Spleen (tissue), 11 donors: ENCODE measurements around the gene DESI1. TPM values are rescaled to one million over a fixed set of nuclear protein-coding genes. Genes with fewer than 3 reads are reported as not detected.
"Not testable (repeated sequence)": the region's sequence is repeated elsewhere in the genome, so short reads cannot be mapped to it uniquely, and the experiment has no call there.

Experiments used
- DNase-seq: peaks from one replicate; pipeline ENCODE4 v3.0.0-alpha.2; 2020
- H3K27ac ChIP-seq, 8 donors: fragments of 200-600 bp; sonication (generic) in 7 of 8; 1 replicate in 4 of 8; 2 replicates in 4 of 8; pipeline versions ENCODE4 v1.5.0 to v1.8.0; 2016 to 2021; ENCODE audit warnings: inconsistent platforms in 4 of 8, mild to moderate bottlenecking in 4 of 8, moderate library complexity in 1 of 8
- H3K27me3 ChIP-seq, 7 donors: fragments of 200-600 bp; sonication (generic) in 6 of 7; replicated peaks in 1 of 7; 1 replicate in 4 of 7; 2 replicates in 3 of 7; pipeline versions ENCODE4 v1.5.0 to v1.8.0; 2016 to 2021; ENCODE audit warnings: inconsistent platforms in 3 of 7, mild to moderate bottlenecking in 1 of 7
- H3K36me3 ChIP-seq, 6 donors: fragments of 200-600 bp; sonication (generic) in 5 of 6; 1 replicate in 4 of 6; 2 replicates in 2 of 6; pipeline versions ENCODE4 v1.5.0 to v1.8.0; 2016 to 2021; ENCODE audit warnings: inconsistent platforms in 2 of 6
- H3K4me1 ChIP-seq, 6 donors: fragments of 200-600 bp; sonication (generic) in 5 of 6; 1 replicate in 3 of 6; 2 replicates in 3 of 6; pipeline versions ENCODE4 v1.5.0 to v1.8.0; 2016 to 2021; ENCODE audit warnings: inconsistent platforms in 3 of 6
- H3K4me3 ChIP-seq, 8 donors: fragments of 200-600 bp; sonication (generic) in 7 of 8; 1 replicate in 4 of 8; 2 replicates in 4 of 8; pipeline versions ENCODE4 v1.5.0 to v1.8.0; 2016 to 2021; ENCODE audit warnings: inconsistent platforms in 4 of 8, mild to moderate bottlenecking in 4 of 8, moderate library complexity in 2 of 8
- H3K9me3 ChIP-seq, 8 donors: fragments of 200-600 bp; sonication (generic) in 7 of 8; 1 replicate in 4 of 8; 2 replicates in 4 of 8; pipeline versions ENCODE4 v1.5.0 to v1.8.0; 2016 to 2021; ENCODE audit warnings: inconsistent platforms in 4 of 8
- CTCF ChIP-seq, 11 experiments: fragments of 200-600 bp in 7 of 11; fragments of 450-650 bp in 4 of 11; sonication (generic) in 4 of 11; IDR thresholded peaks in 8 of 11; conservative IDR thresholded peaks in 3 of 11; 1 replicate in 7 of 11; 2 replicates in 4 of 11; pipeline versions ENCODE4 v1.4.0 to v1.8.0; 2016 to 2021; ENCODE audit warnings: antibody characterized with exemption in 11 of 11, inconsistent platforms in 4 of 11, mild to moderate bottlenecking in 1 of 11
- POLR2A ChIP-seq, 3 donors: fragments of 450-650 bp; IDR thresholded peaks; one replicate each; pipeline ENCODE4 v1.5.1; 2017; ENCODE audit warnings: antibody characterized with exemption in 3 of 3, mild to moderate bottlenecking in 1 of 3
- POLR2AphosphoS5 ChIP-seq, 3 donors: sonication (generic); formaldehyde crosslinking; IDR thresholded peaks; one replicate each; pipeline ENCODE4 v1.5.1; 2017; ENCODE audit warnings: antibody characterized with exemption in 3 of 3
- WGBS, 5 donors: extraction: QIAGEN DNeasy Blood & Tissue Kit in 3 of 5; methylation state at CpG; one replicate each; pipeline versions ENCODE4 v1.1.5 to v1.1.7; 2013 to 2018; 5-methylcytosine and 5-hydroxymethylcytosine counted together
- intact Hi-C: fragments of 100-400 bp; cut with DNase I; formaldehyde crosslinking; loops from one replicate; pipeline ENCODE4 v1.15.0; 2023; ENCODE audit warnings: low total_unique reads
- polyA plus RNA-seq, 3 donors: library from polyadenylated mRNA; stranded (reverse); fragments of 200-250 nt; gene quantifications; one replicate each; pipeline ENCODE4 v1.2.1, GENCODE V29; 2013
- total RNA-seq, 7 donors: library from RNA; depleted of rRNA in 3 of 7; stranded (reverse); fragments of >200 nt in 3 of 7; fragmentation: NEBNext Ultra II Directional in 4 of 7; extraction: Animal tissue kit (Norgen Biotek cat#: 25700) in 4 of 7; gene quantifications; one replicate each; pipeline versions ENCODE4 v1.1.0 to v1.2.1, GENCODE V29; 2016 to 2021
- donor health status: healthy with polysubstance abuse.
- donor health status: DM: no; HTN: no; CAD: no; lungs with moderate emphysema.
- donor health status: DM: no; HTN: no; CAD: no.
- donor health status: Bipolar disorder and iron deficiency.
- donor health status: healthy.
- donor health status: DM: no; HTN: no; CAD: no.
- donor health status: DM: yes; HTN: yes; CAD: no.

Gene DESI1
- total and polyA plus RNA-seq, 10 donors: 8.1 to 29.8 (median 20.3) TPM

GRCh38 chr22:41638124-41638523, 17.3 kb upstream of the DESI1 start:
- Histone ChIP-seq H3K9me3 (no peaks in the 10 kb centered on the region), H3K27me3 (no peaks in the 10 kb centered on the region), H3K36me3 (peaks cover 5 to 100% (median 91%) of the 10 kb centered on the region in 6 donors), H3K4me1 (no peaks in the 10 kb centered on the region), H3K4me3 (no peak overlapping the region), H3K27ac (no peak overlapping the region)
- DNase-seq: no peak
- 87 to 96% (median 93%) methylated on average over 5 of the region's 5 CpGs for WGBS, 5 donors
- intact Hi-C loops: no loop called here
- TF ChIP-seq POLR2A (IDR thresholded peaks at IDR 0.05) (no peak), POLR2AphosphoS5 (IDR thresholded peaks at IDR 0.05) (no peak), CTCF (IDR thresholded peaks at IDR 0.05 in 8 of 11, conservative IDR thresholded peaks at IDR 0.05 in 3 of 11) (no peak)

- 96 to 99% (median 97%) methylated on average over 8 of the region's 8 CpGs for WGBS, 5 donors
- TF ChIP-seq POLR2AphosphoS5 (IDR thresholded peaks at IDR 0.05): peak in 1 of 3 donors; percentile 20
- H3K27ac ChIP-seq, H3K27me3 ChIP-seq, H3K4me3 ChIP-seq, H3K4me1 ChIP-seq, intact Hi-C loops, H3K9me3 ChIP-seq: not testable (repeated sequence)
- DNase-seq: peak; percentile 54
- H3K36me3 ChIP-seq: peaks cover 5 to 100% (median 90%) of the 10 kb centered on the region in 6 donors
These were observed 16.8 kb upstream of the DESI1 start for GRCh38 chr22:41637623-41638022.

GRCh38 chr22:41636467-41636866, 15.6 kb upstream of the DESI1 start:
- H3K4me3 ChIP-seq: no peak overlapping the region
- no peak for TF ChIP-seq POLR2A (IDR thresholded peaks at IDR 0.05)
- TF ChIP-seq POLR2AphosphoS5 (IDR thresholded peaks at IDR 0.05): no peak
- no peak for TF ChIP-seq CTCF (IDR thresholded peaks at IDR 0.05 in 8 of 11, conservative IDR thresholded peaks at IDR 0.05 in 3 of 11)
- H3K4me1 ChIP-seq: no peaks in the 10 kb centered on the region
- peaks cover 0 to 100% (median 84%) of the 10 kb centered on the region in 6 donors for H3K36me3 ChIP-seq
- H3K9me3 ChIP-seq: no peaks in the 10 kb centered on the region
- DNase-seq: no peak
- intact Hi-C loops: no loop called here
- 79 to 94% (median 89%) methylated on average over 7 of the region's 7 CpGs for whole genome bisulfite sequencing, 5 donors
- H3K27ac ChIP-seq: no peak overlapping the region
- H3K27me3 ChIP-seq: no peaks in the 10 kb centered on the region

GRCh38 chr22:41634610-41635009, 13.8 kb upstream of the DESI1 start:
- H3K27ac ChIP-seq, DNase-seq, H3K4me1 ChIP-seq, intact Hi-C loops, H3K27me3 ChIP-seq, H3K9me3 ChIP-seq, H3K4me3 ChIP-seq: not testable (repeated sequence)
- WGBS, 5 donors: 93 to 98% (median 97%) methylated on average over 8 of the region's 8 CpGs
- peaks cover 0 to 100% (median 82%) of the 10 kb centered on the region in 6 donors for H3K36me3 ChIP-seq

GRCh38 chr22:41631615-41632014, 10.8 kb upstream of the DESI1 start:
- H3K4me1 ChIP-seq, H3K27ac ChIP-seq, H3K9me3 ChIP-seq, H3K4me3 ChIP-seq, DNase-seq, H3K27me3 ChIP-seq, intact Hi-C loops: not testable (repeated sequence)
- peak in 2 of 3 donors; percentile 9 to 43 for TF ChIP-seq POLR2AphosphoS5 (IDR thresholded peaks at IDR 0.05)
- 96 to 100% (median 98%) methylated on average over 6 to 19 of the region's 23 CpGs for WGBS, 5 donors
- peaks cover 0 to 100% (median 84%) of the 10 kb centered on the region in 6 donors for H3K36me3 ChIP-seq

GRCh38 chr22:41631115-41631514, 10.3 kb upstream of the DESI1 start:
- DNase-seq, H3K4me3 ChIP-seq, H3K9me3 ChIP-seq, H3K27me3 ChIP-seq, H3K27ac ChIP-seq, intact Hi-C loops: not testable (repeated sequence)
- Histone ChIP-seq H3K36me3 (peaks cover 0 to 100% (median 84%) of the 10 kb centered on the region in 6 donors), H3K4me1 (peaks cover 0 to 12% (median under 1%) of the 10 kb centered on the region in 6 donors)
- 95 to 98% (median 97%) methylated on average over 19 to 25 of the region's 28 CpGs; no CpG with 5 or more reads in 2 of the 5 donors for WGBS, 5 donors
